Activated T-cell treated with anti-CD3 and anti-CD28 coated beads, Interleukin-2, amount 50 U/mL, for 48 hours (primary cell): ENCODE measurements around the gene ACSF3.

Experiments
- DNase-seq, 2 experiments: peaks; one replicate each; pipeline ENCODE4 v3.0.0-alpha.2; 2020

ACSF3 gene

DNA sequence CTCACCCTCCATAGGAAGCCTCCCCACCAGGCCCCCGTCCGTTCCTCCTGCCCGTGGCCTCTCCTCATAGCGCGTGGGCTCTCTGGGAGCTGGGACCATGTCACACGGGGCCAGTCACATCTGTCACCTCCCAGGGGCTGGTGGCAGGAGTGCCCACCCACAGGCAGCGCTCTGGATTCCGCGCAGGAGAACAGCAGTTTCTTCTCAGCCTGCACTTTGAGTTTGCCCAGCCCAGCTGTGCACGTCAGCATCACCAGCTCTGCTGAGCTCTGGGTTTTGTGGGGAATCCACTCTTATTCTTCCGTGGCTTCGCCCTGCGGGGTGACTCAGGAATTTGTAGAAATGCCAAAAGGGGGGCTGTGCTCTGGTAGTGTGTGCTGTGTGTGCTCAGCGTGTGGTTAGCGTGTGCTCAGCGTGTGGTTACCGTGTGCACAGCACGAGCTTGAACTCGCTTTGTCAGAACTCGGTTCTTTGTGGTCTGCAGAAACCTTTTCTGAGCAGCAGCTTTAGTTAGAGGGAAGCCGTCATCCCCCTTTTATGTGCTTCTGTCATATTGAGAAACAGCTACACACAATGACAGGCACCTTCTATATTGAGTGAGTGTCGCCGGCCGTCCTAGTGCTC lies 3.2 kb downstream of the ACSF3 start:
- DNase-seq: peak; percentile 86 to 88

DNA sequence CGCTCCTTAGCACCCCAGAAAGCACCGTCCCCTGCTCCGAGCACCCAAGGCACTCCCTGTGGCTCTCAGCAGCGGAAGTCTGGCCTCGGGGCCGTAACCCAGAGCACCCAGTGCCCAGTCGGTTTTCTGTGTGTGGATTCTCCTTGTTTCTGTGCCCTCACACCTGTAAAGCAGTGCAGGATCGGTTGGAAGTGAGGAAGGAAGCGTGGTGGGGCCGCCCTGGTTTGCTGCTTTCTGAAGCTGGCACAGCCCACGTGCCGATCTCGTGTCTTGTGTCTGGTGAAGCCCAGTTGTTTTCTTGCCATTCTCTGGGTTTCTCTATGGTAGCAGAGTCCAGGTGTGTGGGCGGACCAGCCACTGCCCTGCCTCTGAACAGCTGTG lies 3.7 kb downstream of the ACSF3 start:
- DNase-seq: peak; percentile 79 to 81

DNA sequence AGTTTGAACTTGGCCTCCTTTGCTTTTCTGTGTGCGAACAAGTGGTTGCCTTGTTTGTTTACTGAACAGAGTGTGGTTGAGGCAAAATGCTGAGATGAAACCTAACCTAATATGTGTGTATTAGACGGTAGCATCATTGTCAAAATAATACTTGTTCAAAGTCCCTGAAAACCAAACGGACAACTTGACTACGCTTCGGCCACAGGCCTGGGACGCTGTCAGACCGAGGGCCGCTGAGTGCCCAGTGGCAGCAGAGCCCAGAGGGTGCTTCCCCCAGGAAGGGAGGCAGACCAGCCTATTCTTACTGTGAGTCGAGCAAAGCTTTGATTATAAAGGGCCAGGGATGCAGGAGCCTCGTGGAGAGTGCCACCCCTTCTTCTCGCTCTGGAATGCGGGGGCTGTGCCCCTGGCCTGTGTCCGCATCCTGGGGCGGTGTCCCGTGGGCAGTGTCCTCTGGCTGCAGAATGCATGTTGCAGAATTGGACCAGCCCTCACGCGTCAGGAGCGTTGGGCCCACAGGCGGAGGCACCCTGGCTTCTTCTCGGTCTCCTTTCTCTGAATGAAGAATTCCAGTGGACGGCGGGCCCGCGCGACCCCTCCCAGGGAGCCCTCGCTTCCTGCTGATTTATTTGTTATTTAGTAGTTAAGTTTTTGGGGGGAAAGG lies 5.2 kb downstream of the ACSF3 start:
- DNase-seq: no peak

DNA sequence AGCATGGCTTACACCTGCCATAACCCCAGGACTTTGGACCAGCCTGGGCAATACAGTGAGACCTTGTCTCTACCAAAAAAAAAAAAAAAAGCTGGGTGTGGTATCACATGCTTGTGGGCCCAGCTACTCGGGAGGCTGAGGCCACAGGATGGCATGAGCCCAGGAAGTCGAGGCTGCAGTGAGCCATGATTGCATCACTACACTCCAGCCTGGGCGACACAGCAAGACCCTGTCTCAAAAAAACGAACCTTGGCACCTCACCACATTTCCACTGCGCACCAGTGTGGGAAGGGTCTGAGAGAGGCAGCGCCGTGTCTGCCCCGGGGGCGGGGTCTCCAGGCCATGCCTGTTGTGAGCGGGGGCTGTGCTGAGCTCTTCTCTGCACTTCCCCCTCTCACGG lies 6.3 kb downstream of the ACSF3 start:
- no peak for DNase-seq

DNA sequence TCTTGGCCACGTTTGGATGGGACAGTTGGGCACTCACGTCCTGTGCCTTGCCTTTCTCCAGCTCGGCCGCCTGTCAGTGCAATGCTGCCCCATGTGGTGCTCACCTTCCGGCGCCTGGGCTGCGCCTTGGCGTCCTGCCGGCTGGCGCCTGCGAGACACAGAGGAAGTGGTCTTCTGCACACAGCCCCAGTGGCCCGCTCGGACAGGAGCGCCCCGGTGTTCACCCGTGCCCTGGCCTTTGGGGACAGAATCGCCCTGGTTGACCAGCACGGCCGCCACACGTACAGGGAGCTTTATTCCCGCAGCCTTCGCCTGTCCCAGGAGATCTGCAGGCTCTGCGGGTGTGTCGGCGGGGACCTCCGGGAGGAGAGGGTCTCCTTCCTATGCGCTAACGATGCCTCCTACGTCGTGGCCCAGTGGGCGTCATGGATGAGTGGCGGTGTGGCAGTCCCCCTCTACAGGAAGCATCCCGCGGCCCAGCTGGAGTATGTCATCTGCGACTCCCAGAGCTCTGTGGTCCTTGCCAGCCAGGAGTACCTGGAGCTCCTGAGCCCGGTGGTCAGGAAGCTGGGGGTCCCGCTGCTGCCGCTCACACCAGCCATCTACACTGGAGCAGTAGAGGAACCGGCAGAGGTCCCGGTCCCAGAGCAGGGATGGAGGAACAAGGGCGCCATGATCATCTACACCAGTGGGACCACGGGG lies 7.1 kb downstream of the ACSF3 start:
- no peak for DNase-seq

DNA sequence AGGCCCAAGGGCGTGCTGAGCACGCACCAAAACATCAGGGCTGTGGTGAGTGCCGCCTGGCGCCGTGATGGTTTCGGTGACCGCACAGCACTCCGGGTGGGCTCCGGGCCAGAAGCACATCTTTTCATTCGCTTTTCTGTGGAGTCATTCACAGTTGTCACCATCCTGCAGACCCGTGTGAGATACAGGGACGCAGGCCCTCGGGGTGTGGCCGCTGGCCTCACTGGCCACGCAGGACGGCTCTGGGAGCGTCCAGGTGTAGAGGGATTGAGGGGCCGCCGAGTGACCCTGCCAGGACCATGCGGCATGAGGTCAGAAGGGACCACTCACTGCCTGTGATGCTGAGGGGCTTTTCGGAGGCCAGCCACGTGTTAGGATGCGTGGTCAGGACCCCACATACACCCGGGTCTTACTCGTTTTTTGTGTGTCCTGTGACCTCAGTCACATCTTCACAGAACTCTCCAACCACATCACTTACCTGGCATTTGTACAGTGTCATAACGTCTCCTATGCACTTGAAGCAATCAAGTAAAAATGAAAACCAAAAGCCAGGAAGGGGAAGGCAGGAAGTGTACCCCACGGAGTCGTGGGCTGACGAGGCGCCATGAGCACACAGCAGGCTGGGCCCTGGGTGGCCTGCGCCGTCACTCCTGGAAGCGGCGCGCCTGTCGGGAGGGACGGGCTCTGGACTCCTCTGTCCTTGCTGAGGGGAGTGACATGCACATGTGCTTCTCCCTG lies 7.8 kb downstream of the ACSF3 start:
- peak; percentile 43 to 52 for DNase-seq

DNA sequence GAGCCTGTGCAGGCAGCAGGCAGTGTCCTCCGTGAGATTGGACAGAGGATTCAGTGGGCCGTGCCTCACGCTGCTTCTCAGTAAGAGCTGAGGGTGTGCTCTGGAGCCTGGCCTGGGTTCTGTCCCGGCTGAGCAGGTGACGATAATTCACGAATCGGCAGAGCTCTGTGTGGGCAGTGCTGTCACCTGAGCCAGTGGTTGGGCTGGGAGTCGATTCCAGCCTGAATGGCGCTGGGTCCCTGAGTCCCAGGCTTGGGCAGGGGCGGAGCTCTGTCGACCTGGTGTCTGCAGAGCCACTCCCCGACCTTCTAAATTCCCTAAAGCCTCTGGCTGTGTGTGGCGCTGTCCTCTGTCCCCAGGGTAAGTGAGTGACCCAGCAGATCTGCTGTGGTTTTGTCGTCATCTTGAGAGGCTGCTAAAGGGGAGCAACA lies 8.4 kb downstream of the ACSF3 start:
- no peak for DNase-seq

DNA sequence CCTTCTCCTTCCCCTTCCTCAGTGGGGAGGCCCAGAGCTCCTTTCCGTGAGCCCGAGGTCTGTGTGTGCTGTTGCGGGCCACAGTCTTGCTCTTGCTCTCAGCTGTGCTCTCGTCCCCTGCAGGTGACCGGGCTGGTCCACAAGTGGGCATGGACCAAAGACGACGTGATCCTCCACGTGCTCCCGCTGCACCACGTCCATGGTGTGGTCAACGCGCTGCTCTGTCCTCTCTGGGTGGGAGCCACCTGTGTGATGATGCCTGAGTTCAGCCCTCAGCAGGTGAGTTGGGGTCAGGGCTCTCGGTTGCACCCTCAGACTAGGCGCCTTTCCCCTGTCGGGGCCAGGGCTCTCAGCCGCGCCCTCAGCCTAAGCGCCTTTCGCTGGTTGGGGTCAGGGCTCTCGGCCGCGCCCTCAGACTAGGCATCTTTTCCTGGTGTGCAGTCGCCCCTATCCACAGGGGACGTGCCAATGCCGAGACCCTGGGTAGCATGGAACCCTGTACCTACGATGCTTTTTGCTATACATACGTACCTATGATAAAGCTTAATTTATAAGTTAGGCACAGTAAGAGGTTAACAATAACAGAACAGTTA lies 8.9 kb downstream of the ACSF3 start:
- no peak for DNase-seq

DNA sequence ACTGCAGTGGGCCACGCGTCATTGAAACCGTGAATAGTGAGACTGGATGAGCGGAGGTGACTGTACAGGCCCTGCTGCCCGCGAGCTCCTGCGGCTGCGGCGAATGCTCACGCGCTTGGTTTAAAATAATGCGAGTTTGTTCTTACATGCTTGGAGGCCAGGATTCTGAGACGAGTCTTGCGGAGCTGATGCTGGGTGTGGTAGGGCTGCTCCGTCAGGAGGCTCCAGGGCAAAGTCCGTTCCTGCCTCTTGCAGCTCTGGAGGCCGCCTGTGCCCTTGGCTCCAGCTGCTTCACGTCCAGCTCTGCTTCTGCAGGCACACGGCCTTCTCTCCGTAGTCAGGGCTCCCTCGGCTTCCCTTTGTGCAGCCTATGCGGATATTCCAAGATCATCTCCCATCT lies 9.5 kb downstream of the ACSF3 start:
- DNase-seq: no peak

DNA sequence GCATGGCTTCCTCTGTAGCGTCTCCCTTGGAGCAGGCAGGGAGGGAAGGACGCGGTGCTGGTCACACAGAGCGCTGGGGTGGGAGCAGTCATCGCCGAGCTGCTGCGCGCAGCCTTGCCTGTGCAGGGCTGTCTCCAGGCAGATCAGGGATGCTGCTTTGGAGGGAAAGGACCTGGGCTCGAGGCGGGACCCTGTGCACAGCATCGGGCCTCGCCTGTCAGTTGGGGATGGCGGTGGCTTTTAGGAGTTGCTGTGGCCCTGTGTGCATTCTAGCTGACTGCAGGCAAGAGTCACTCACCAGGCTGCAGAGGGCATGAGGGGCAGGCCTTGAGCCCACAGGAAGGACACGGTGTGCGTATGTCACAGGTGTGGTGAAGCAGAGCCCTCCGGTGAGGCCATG lies 10.1 kb downstream of the ACSF3 start:
- DNase-seq: no peak

DNA sequence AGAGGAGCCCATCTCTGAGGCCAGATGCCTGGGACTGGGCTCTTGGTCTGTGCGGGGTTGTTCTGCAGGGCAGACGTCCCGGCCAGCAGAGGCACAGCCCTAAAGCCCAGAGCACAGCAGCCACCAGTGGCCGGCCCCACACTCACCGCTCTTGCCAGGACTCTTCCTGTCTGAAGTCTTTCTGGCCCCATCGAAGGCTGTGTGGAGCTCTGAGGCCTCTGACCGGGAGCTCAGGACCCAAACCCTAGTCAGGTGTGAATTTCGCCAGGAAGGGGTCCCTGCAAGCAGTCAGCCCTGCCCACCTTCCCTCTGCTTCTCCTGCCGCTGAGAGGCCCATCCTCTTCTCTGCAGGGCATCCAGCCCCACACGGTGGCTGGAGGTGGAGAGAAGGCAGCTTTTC lies 10.7 kb downstream of the ACSF3 start:
- no peak for DNase-seq

DNA sequence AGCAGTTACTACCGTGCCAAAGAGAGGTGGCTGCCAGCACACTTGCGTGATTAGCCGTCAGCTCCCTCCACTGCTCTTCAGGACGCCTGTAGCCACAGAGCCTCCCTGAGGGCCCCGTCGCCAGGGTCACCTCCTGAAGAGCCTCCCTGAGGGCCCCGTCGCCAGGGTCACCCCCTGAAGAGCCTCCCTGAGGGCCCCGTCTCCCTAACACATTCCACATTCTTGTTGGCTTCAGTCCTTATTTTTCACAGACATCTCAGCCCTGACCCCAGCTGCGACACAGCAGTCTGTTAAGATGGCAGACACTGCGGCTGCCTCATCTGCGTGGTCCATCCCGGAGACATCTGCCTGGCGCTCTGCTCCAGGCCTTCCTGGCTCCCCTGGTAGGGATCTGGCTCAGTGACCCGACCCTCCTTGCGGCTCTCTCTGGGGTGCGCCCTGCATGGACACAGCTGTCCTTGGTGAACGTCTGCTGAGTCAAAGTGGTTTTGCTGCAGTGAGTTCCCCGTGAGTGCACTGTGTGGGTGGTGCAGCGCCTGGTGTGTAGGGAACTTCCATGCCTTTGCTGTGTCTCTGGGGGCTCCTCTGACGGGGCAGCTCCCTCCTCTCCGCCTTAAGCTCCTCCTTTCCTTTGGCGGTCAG lies 11.4 kb downstream of the ACSF3 start:
- no peak for DNase-seq

DNA sequence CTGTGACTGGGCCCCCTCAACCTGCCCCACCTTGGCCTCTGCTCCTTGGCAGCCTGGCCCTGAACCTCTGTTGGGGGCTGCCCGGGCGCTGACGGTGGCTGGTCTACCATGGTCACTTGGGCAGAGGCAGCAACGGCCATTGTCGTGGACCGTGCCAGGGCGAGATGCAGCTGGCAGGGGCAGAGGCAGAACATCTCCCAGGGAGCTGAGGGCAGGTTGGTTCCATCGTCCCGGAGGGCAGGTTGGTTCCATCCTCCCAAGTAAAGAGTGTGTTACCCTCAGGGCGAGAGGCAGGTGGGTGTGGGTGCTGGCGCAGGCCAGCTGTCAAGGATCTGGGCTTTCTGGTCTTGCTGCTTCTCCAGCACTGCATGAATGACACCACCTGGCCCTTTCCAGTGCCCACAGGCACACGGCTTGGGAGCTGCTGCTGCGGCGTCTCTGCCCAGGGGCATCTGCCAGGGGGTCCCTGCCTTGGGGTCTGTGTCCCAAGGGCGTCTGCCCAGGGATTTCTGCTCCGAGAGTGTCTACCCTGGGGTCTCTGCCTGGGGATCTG lies 12.0 kb downstream of the ACSF3 start:
- DNase-seq: no peak

DNA sequence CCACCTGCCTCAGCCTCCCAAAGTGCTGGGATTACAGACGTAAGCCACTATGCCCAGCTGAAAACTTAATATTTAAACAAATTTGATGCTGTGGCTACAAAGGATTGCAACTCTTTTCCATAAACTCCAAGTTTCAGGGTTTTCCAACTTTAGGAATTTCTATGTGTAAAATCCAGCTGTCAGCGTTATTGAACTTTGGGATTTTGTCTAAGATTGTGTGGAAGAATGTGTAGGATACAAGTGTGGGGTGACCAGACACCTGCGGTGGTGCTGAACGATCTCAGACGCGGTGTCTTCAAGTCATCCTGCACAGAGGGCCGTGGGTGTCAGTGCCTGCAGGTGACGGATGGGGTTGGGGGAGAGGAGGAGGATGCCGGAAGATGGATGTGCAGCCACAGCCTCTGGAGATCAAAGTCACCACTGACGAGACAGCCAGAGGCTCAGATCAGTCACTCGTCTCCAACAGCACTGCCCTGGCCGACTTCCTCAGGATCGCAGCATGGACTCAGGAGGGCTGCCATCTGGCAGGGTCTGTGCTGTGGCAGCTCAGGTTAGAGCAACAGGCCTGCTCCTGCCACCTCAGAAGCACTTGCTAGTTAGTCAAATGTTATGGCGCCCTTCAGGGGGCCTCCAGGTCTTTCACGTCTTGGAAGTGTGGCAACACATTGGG lies 13.0 kb downstream of the ACSF3 start:
- no peak for DNase-seq

DNA sequence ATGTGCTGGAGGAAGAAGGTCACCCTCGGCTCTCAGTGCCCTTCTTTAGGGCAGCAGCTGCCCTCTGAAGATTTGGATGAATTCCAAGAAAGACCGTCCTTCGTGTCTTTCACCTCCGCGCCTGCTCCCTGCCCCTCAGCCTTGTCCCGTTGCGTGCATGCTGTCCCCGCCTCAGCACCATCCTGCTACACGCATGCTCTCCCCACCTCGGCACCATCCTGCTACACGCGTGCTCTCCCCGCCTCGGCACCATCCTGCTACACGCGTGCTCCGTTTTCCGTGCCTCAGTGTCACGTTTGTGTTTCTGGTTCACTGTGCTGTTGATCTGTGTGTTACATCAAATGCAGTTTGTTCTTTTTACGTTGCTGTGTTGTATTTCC lies 13.5 kb downstream of the ACSF3 start:
- no peak for DNase-seq

DNA sequence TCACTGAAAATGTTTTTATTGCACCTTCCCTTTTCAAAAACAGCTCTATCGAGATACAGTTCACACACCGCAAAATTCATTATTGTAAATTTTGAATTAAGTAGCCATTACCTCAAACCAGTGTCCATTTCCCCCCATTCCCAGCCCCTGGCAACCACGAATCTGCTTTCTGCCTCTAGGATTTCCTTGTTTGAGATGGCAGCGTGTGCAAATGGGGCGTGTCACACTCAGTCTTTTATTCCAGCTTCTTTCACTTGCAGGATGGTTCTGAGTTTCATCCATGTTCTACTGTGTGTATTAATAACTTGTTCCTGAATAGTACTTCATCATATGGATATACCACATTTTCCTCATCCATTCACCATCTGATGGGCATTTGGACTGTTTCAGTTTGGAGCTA lies 14.8 kb downstream of the ACSF3 start:
- no peak for DNase-seq

DNA sequence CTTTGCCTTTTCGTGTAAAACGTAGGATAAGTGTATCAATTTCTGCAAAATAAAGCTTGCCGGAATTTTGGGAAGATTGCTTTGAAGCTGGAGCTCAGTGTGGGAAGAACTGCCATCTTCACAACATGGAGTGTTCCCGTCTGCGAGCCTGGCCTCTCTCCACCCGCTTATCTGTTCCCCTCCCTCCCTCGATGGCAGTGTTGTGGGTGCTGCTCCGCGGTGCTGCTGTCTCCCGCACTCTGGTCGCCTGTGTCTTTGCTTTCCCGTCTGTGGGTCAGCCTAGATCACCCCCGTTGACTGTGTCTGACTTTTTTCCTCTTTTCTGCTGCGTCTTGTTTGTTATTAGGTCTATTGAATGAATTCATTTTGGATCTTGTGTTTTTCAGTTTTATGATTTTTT lies 17.0 kb downstream of the ACSF3 start:
- no peak for DNase-seq

DNA sequence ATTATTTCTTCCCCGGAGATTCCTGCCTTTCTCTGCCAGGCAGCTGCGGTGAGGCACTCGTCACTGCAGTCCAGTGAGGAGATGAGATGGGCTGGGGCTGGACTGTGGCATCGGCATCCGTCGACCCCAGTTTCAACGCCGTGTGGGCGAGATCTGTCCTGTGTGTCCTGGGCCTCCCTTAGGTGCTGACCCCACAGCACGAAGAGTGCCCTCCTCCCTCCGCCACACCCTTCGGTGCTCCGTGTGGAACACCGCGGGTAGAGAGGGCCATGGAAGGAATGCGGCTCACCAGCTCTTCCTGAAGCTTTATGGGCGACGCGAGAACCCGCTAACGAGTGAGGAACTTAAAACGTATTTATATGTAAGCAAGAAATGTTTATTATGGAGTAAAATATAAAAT lies 17.6 kb downstream of the ACSF3 start:
- no peak for DNase-seq

DNA sequence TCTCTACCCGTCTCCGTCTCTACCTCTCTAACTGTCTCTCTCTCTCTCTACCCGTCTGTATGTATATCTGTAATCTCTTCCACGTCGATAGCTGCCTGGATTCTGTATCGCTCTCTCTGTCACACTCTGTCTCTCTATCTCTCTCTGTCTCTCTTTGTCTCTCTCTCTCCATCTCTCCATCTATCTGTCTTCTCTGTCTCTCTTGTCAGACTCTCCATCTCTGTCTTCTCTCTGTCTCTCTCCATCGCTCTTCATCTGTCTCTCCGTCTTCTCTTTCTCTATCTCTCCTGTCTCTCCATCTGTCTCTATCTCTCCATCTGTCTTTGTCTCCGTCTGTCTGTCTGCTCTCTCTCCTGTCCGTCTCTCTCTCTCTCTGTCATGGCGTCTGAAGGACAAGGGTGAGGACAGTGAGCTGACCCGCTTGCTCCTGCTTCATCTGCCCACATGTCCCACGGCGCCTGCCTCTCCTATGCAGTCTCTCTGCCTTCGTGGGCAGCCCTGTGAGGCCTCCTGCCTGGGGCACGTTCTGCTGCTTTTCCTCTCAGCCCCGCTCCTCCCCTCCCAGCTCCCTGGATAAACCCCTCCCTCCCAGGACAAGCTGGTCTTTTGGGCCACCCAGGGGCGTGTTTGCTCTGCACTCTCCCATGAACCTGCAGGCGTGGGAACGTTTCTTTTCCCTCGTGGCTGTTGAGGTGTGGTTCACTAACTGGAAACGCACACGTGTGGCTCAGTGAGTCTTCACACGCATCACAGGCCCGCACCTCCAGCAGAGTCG lies 18.9 kb downstream of the ACSF3 start:
- DNase-seq: no peak

DNA sequence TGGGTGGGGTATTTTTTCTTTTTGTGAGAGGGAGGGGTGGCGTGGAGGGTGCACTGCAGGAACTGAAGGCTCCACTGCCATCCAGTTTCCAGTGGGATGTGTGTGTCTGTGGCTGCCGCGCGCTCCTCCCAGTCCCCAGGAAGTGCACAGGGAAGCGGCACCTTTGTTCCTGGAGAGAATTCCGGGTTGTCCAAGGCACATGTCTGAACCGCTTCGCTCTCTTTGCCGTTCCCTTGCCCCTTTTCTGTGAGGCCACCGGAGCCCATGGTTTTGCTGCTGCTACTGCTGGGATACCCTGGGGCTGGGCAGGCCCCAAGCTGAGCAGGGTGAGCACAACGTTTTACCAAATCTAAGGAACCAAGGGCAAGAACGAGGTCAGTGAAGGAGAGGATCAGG lies 19.5 kb downstream of the ACSF3 start:
- DNase-seq: no peak

DNA sequence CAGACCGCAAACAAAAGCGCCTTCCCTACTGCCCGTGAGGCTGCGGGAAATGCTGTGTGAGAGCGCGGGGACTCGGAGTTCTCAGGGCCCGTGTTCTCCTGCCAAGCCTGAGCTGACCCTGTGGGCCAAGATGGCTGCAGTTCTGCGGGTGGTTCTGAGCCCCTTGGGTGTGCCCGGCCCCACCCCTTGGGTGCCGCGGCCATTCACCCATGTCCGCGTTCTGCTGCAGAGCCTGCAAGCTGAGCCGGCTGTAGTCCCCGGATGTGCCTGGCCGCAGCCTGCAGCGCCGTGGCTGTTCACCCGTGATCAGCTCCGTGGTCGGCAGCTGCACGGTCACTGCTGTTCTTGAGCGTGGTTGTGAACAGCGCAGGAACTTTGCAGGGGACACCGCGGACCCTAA lies 20.0 kb downstream of the ACSF3 start:
- no peak for DNase-seq
